IPS-15b (cell line): ENCODE data around the gene PMM1.
"Not testable (repeated sequence)": the region's sequence is repeated elsewhere in the genome, so short reads cannot be mapped to it uniquely, and the experiment has no call there.

Source experiments
- H3K27me3 ChIP-seq: one replicate; pipeline ENCODE4 v1.6.1; 2013; ENCODE audit warnings: low read length; ENCODE audit not compliant: control insufficient read depth, insufficient read depth
- H3K36me3 ChIP-seq: one replicate; pipeline ENCODE4 v1.6.1; 2013; ENCODE audit warnings: low read length; ENCODE audit not compliant: control insufficient read depth, insufficient read depth
- H3K4me1 ChIP-seq: one replicate; pipeline ENCODE4 v1.6.1; 2013; ENCODE audit warnings: mild to moderate bottlenecking, low read length; ENCODE audit not compliant: control insufficient read depth, insufficient read depth
- H3K4me3 ChIP-seq: one replicate; pipeline ENCODE4 v1.5.1; 2013; ENCODE audit warnings: low read depth, low read length
- H3K9ac ChIP-seq: one replicate; pipeline ENCODE4 v1.6.1; 2013; ENCODE audit warnings: low read depth, mild to moderate bottlenecking, low read length
- H3K9me3 ChIP-seq: one replicate; pipeline ENCODE4 v1.6.1; 2013; ENCODE audit warnings: mild to moderate bottlenecking, low read length; ENCODE audit not compliant: control insufficient read depth, insufficient read depth

Gene PMM1

DNA sequence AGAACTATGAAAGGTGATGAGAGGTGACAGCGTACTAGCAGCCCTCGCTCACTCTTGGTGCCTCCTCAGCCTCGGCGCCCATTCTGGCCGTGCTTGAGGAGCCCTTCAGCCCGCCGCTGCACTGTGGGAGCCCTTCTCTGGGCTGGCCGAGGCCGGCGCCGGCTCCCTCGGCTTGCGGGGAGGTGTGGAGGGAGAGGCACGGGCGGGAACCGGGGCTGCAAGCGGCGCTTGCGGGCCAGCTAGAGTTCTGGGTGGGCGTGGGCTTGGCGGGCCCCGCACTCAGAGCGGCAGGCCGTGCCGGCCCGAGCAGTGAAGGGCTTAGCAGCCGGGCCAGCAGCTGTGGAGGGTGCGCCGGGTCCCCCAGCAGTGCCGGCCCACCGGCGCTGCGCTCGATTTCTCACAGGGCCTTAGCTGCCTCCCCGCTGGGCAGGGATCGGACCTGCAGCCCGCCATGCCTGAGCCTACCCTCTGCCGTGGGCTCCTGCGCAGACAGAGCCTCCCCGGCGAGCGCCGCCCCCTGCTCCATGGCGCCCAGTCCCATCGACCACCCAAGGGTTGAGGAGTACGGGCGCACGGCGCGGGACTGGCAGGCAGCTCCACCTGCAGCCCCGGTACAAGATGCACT, 3.8 kb upstream of the PMM1 start:
- not testable (repeated sequence) for H3K27me3 ChIP-seq, H3K4me1 ChIP-seq, H3K9ac ChIP-seq, H3K36me3 ChIP-seq, H3K9me3 ChIP-seq, H3K4me3 ChIP-seq

DNA sequence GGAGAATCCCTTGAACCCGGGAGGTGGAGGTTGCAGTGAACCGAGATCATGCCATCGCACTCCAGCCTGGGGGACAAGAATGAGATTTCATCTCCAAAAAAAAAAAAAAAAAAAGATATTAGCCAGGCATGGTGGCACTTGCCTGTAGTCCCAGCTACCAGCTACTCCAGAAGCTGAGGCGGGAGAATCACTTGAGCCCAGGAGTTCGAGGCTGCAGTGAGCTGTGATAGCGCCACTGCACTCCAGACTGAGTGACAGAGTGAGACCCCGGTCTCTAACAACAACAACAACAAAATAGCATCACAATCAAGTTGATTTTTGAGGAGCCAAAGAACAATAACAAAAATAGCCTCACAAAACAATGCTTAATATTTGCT, 2.3 kb downstream of the PMM1 start:
- no peak overlapping the region for H3K4me3 ChIP-seq
- H3K9ac ChIP-seq = no peak overlapping the region
- H3K9me3 ChIP-seq = no peaks in the 10 kb centered on the region
- H3K4me1 ChIP-seq = no peaks in the 10 kb centered on the region
- no peaks in the 10 kb centered on the region for H3K36me3 ChIP-seq
- no peaks in the 10 kb centered on the region for H3K27me3 ChIP-seq

DNA sequence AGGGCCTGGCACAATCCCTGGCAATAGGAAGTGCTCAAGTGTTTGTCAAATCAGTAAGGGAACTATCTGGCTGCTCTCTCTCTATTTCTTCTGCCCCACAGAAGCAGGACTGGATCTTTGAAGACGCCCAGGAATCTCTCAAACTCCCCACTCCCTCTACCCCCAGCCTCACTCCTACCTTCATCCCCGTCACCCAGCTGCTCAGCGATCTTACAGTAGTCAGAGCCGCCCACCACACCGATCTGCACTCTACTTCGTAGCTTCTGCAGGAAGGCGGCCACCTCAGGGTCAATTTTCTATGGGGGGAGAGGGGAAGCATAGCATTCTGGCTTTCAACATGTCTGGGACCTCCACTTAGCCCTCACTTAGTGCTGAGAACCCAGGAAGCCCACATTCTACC, 3.7 kb downstream of the PMM1 start:
- Histone ChIP-seq H3K4me3 (no peak overlapping the region), H3K4me1 (no peaks in the 10 kb centered on the region), H3K27me3 (no peaks in the 10 kb centered on the region), H3K9ac (no peak overlapping the region), H3K36me3 (no peaks in the 10 kb centered on the region), H3K9me3 (no peaks in the 10 kb centered on the region)

DNA sequence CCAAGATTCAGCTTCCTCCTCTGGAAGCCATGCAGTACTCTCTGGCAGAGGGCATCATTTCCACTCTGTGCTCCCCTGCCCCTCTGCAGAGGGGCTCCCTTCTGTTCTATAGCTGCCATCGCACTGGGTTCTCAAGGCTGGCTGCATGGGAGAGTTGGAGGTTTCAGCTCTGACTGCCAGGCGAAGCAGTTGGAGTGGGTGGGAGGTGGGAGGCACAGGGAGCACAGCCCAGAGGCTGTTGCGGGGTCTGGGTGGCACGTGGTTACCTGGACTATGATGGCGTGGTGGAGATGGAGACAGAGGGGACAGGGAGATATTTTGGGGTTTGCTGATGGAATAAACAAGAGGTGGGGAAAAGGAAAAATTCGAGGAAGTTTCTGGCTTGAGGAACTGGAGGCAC, 4.8 kb downstream of the PMM1 start:
- H3K36me3 ChIP-seq = peaks cover 2% of the 10 kb centered on the region
- no peaks in the 10 kb centered on the region for H3K9me3 ChIP-seq
- no peaks in the 10 kb centered on the region for H3K27me3 ChIP-seq
- no peak overlapping the region for H3K9ac ChIP-seq
- H3K4me3 ChIP-seq = no peak overlapping the region
- H3K4me1 ChIP-seq = no peaks in the 10 kb centered on the region

DNA sequence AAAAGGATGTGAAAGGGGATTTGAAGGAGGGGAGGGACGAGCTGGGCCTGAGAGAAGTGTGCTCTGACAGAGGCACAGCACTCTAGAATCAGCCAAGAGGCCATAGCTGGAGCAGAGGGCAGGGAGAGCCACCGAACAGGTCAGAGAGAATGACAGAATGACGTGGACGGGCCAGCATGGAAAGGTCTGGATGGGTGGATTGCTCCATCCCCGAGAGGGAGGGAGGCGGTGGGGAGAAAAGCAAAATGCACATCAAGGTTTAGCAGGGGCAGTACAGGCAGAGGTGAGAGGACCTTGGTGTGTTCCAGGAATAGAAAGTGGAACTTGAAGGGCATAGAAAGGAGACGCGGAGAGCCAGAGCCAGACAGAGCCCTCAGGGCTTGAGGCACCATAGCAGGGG, 6.9 kb downstream of the PMM1 start:
- H3K9me3 ChIP-seq = no peaks in the 10 kb centered on the region
- H3K27me3 ChIP-seq = no peaks in the 10 kb centered on the region
- H3K4me3 ChIP-seq = no peak overlapping the region
- H3K4me1 ChIP-seq = no peaks in the 10 kb centered on the region
- H3K9ac ChIP-seq = no peak overlapping the region
- peaks cover 4% of the 10 kb centered on the region for H3K36me3 ChIP-seq

DNA sequence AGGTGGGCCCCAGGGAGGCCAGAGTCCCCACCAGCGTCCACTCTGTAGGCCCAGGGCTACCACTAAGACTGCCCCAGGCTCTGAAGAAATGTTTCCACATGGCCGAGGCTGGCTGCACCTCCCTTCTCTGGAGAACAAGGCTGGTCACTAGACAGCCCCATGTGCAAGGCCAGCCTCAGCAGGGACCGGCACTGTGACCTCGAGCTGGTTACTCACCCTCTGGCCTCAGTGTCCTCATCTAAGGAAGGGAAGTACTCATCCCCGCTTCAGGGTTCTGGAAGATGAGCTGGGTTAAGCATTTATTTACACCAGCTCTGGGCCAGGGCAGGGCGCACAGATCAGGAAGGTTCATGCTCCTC, 9.7 kb downstream of the PMM1 start:
- Histone ChIP-seq H3K36me3 (peaks cover 4% of the 10 kb centered on the region), H3K27me3 (no peaks in the 10 kb centered on the region), H3K9ac (no peak overlapping the region), H3K4me3 (no peak overlapping the region), H3K9me3 (no peaks in the 10 kb centered on the region), H3K4me1 (no peaks in the 10 kb centered on the region)

DNA sequence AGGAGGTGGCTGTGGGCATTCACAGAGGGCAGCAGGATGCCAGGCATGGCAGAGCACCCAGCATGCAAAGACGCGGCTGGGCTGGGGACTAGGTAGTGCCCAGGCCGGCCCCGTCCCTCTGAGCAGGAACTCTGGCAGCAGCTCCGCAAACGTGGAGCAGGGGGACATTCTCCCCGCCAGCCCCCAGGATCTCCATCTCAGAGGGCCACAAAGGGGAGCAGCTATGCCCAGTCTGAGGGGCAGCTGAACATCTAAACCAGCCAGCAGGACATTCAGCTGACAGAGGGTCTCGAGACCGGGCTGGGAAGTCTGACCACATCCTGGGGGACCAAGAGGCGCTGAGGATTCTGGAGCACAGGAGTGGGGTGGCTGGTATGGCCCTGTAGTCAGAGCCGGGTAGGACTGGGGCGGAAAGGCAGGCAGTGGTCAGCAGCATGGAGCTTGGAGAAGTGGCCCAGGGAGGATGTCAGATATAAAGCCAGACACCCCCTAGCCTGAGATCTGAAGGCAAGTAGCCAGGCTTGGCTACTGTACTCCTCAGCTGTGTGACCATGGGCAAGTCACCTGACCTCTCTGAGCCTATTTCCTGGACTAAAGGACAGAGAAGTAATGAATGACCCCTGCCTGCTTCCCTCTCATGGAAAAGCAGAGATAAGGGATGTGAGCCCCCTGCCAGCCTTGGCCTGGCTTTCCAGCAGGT, 10.2 kb downstream of the PMM1 start:
- Histone ChIP-seq H3K4me3 (no peak overlapping the region), H3K27me3 (no peaks in the 10 kb centered on the region), H3K4me1 (no peaks in the 10 kb centered on the region), H3K9me3 (no peaks in the 10 kb centered on the region), H3K36me3 (peaks cover 4% of the 10 kb centered on the region), H3K9ac (no peak overlapping the region)

DNA sequence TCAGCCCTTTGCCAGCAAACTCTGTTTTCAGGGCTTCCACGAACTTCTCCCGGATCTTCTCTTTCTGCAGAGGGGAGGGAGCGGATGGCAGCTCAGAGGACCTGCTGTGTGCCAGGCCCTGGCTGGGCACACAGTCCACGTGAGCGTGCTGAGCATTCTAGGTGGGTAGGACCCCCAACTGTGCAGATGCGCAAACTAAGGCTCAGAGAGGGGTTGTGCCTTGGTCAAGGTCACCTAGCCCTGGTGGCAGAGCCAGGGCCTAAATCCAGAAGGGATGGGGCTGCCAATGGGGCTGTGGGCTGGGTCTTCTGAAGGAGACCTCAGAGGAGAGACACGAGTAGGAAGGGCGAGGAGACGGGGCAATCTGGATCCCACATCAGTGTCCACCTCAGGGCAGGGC, 10.8 kb downstream of the PMM1 start:
- H3K27me3 ChIP-seq = no peaks in the 10 kb centered on the region
- H3K9me3 ChIP-seq = no peaks in the 10 kb centered on the region
- H3K4me1 ChIP-seq = no peaks in the 10 kb centered on the region
- no peak overlapping the region for H3K4me3 ChIP-seq
- no peak overlapping the region for H3K9ac ChIP-seq
- peaks cover 4% of the 10 kb centered on the region for H3K36me3 ChIP-seq

DNA sequence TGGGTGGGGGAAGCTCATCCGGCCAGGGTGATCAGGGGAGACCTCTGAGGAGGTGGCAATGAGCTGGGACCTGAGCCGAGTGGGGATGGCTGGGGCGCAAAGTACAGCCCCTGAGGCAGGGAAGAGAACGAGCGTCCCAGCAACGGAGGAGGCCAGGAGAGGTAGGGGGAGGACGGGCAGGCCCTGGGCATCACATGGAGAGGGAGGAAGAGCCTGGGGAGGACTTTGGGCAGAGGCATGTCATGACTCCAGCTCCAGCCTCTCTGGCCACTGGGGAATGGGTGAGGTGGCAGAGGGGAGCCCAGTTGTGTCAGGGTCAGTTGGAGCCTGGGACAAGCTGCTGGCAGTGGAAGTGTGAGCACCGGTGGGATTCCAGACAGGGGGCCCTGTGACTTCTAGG, 11.5 kb downstream of the PMM1 start:
- Histone ChIP-seq H3K27me3 (no peaks in the 10 kb centered on the region), H3K9ac (no peak overlapping the region), H3K36me3 (peaks cover 4% of the 10 kb centered on the region), H3K4me3 (no peak overlapping the region), H3K9me3 (no peaks in the 10 kb centered on the region), H3K4me1 (no peaks in the 10 kb centered on the region)

DNA sequence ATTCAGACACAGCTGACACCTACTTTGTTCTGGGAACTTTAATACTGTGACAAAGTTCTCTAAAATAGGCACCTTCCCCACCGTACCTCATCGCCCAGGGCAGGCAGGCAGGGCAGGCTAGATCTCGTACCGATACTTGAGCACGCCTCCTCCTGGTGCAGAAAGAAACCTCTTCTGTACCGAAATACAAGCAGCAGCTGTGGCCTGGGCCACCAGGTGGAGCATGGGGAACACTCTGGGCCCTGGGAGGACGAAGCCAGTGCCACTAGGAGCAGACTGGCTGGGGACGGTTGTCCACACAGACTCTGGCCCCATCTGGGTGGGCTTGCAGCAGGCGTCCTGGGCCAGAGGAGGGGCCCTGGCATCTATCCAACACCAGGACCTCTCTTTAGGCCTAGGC, 12.8 kb downstream of the PMM1 start:
- H3K9ac ChIP-seq = no peak overlapping the region
- H3K9me3 ChIP-seq = no peaks in the 10 kb centered on the region
- H3K4me1 ChIP-seq = no peaks in the 10 kb centered on the region
- no peaks in the 10 kb centered on the region for H3K27me3 ChIP-seq
- H3K36me3 ChIP-seq = peaks cover 4% of the 10 kb centered on the region
- no peak overlapping the region for H3K4me3 ChIP-seq

DNA sequence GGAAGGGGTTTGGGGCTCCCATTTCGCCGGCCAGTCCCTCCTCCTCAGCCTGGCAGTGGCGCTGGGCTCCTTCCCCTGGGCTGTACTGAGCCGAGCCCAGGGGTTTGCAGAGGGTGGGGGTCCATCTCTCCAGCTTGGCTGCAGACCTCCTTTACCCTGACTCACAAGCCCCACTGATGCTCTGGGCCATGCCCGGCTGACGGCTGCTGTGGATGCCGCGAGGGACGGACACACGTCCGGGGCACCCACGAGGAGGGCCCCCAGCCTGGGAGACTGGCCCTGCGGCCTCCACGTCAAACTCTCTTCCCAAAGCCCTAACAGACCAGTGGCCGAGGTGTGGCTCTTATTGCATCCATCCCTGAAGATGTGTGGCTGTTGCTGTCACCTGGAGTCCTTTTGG, 14.1 kb downstream of the PMM1 start:
- H3K9ac ChIP-seq = no peak overlapping the region
- no peaks in the 10 kb centered on the region for H3K4me1 ChIP-seq
- no peak overlapping the region for H3K4me3 ChIP-seq
- peaks cover 4% of the 10 kb centered on the region for H3K36me3 ChIP-seq
- no peaks in the 10 kb centered on the region for H3K9me3 ChIP-seq
- H3K27me3 ChIP-seq = no peaks in the 10 kb centered on the region

DNA sequence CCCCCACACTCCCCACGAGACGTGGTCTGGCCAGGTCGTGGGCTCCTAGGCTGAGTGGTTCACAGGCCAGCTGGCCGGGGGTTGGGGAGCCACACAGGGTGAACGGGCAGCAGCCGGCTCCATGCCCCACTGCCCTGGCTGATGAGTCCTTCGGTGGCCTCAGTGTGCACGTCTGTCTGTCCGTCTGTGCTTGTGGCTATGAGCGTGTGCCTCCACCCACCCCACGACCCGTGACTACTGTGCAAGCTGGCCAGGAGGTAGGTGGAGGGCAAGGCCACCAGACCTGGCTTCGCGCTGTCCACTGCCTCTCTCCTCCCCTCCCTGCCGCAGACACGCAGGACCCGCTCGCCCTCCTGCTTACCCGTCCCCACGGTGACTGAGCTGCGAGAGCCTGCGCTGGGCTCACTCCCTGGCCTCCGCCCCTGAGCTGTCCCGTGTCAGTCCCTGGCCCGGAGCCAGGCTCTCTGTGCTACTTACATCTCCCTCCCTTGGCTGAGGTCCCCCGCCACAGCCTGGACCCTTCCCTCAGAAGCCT, 14.7 kb downstream of the PMM1 start:
- no peaks in the 10 kb centered on the region for H3K9me3 ChIP-seq
- no peaks in the 10 kb centered on the region for H3K4me1 ChIP-seq
- H3K36me3 ChIP-seq = peaks cover 3% of the 10 kb centered on the region
- H3K4me3 ChIP-seq = no peak overlapping the region
- no peak overlapping the region for H3K9ac ChIP-seq
- H3K27me3 ChIP-seq = no peaks in the 10 kb centered on the region
